Amniotic stem cell (primary cell): ENCODE data around the gene TBX5.
A peak's percentile ranks its signal among the peaks of the same experiment; 100 is the strongest.

Source experiments
- DNase-seq: peaks from one replicate; lab custom pipeline; 2025; lab: John Stamatoyannopoulos, UW

Gene TBX5

GRCh38 chr12:114320968-114321367, 85.0 kb downstream of the TBX5 start:
- DNase-seq = no peak

- no peak for DNase-seq
Observed at GRCh38 chr12:114320101-114320500, 85.8 kb downstream of the TBX5 start.

- no peak for DNase-seq
Observed at GRCh38 chr12:114319422-114319821, 86.5 kb downstream of the TBX5 start.

GRCh38 chr12:114318984-114319383, 87.0 kb downstream of the TBX5 start:
- DNase-seq = no peak

- no peak for DNase-seq
Observed at GRCh38 chr12:114316076-114316475, 89.9 kb downstream of the TBX5 start.

- no peak for DNase-seq
Observed at GRCh38 chr12:114314974-114315720, 90.8 kb downstream of the TBX5 start.

GRCh38 chr12:114314403-114314802, 91.5 kb downstream of the TBX5 start:
- no peak for DNase-seq

- DNase-seq = no peak
Observed at GRCh38 chr12:114313910-114314309, 92.0 kb downstream of the TBX5 start.

GRCh38 chr12:114311974-114312373, 94.0 kb downstream of the TBX5 start:
- no peak for DNase-seq

GRCh38 chr12:114306646-114307045, 99.3 kb downstream of the TBX5 start:
- DNase-seq = peak; percentile 27

- no peak for DNase-seq
Observed at GRCh38 chr12:114305446-114305845, 100.5 kb downstream of the TBX5 start.
